HG02870 (cell line): Measurements from ENCODE around the gene ITGAV.
A peak's percentile ranks its signal among the peaks of the same experiment; 100 is the strongest.
"Not testable (repeated sequence)": the region's sequence is repeated elsewhere in the genome, so short reads cannot be mapped to it uniquely, and the experiment has no call there.

Experiments used
- ATAC-seq: cut with Tn5 transposase; IDR thresholded peaks from one replicate; pipeline ENCODE4 v1.9.1; 2021; ENCODE audit warnings: mild to moderate bottlenecking, moderate library complexity; ENCODE audit not compliant: unreplicated experiment

Gene ITGAV

GRCh38 chr2:186589612-186590349, at the start of gene ITGAV:
TSS of gene ITGAV (plus strand) at chr2:186590056. CDS start at chr2:186590339, 283 bp downstream.
- peak; percentile 97 for ATAC-seq

- ATAC-seq: no peak
Measured at GRCh38 chr2:186540941-186541340, 48.9 kb upstream of the ITGAV start.

- ATAC-seq: no peak
Measured at GRCh38 chr2:186542002-186542401, 47.9 kb upstream of the ITGAV start.

DNA sequence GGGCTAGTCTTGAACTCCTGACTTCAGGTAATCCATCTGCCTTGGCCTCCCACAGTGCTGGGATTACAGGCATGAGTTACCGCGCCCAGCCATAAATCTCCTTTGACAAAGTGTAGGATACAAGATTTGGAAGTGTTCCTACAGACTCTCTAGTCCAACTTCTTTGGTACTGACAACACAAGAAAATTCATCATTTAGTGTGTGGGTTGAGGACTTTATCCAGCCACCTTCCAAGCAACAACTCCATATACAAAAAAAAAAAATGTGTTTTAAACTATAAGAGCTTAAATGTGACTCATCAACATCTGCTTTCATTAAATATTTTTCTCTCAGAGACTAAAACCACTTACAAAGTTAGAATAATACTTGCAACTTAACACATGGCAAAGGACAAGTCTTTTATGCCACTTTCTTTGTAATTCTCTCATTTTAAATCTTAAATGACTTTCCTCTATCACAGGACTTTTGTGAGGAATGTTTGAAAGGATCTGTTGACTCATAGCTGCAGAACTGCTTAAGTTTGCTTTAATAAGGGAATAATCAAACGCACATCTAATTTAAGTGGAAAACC, 46.2 kb upstream of the ITGAV start:
- ATAC-seq: no peak

GRCh38 chr2:186544255-186544675, 45.6 kb upstream of the ITGAV start:
- no peak for ATAC-seq

- no peak for ATAC-seq
Measured at GRCh38 chr2:186546846-186547245, 43.0 kb upstream of the ITGAV start.

- ATAC-seq: no peak
Measured at GRCh38 chr2:186551323-186552050, 38.4 kb upstream of the ITGAV start.

GRCh38 chr2:186554429-186554828, 35.4 kb upstream of the ITGAV start:
- ATAC-seq: no peak

DNA sequence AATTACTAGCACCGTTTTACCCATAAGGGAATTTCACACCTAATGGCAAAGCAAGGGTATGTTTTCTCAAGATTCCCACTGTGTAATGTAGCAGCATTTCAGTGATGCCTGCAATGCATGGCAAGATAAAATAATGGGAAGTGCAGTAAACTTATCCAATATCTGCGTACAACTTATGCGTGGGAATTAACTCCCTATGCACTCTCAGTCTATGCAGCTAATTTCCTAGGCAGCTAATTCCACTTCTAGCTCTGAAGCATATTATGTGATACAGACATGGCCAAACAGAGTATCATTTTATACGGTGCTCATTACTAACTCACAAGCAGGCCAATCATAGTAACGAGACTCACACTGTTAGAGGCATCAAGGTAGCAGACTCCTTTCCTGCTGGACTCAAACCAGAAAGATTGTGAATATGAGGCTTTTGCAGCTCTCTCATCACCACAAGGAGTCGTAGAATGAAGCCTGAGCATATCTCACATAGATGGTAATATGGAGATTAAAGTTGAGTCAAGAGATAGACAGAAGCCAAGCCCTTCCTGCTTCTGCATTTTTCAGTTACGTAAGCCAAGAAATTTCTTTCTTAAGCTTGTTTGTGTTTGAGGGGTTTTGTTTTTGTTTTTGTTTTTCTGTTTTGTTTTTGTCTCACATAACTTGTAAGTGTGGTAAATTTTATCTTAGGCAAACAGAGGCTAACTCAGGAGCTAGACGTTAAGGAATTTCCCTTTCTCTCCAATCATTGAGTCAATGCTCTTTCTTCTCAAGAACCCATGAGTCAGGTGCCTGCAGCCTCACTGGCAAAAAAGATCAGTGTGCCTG, 34.8 kb upstream of the ITGAV start:
- no peak for ATAC-seq

DNA sequence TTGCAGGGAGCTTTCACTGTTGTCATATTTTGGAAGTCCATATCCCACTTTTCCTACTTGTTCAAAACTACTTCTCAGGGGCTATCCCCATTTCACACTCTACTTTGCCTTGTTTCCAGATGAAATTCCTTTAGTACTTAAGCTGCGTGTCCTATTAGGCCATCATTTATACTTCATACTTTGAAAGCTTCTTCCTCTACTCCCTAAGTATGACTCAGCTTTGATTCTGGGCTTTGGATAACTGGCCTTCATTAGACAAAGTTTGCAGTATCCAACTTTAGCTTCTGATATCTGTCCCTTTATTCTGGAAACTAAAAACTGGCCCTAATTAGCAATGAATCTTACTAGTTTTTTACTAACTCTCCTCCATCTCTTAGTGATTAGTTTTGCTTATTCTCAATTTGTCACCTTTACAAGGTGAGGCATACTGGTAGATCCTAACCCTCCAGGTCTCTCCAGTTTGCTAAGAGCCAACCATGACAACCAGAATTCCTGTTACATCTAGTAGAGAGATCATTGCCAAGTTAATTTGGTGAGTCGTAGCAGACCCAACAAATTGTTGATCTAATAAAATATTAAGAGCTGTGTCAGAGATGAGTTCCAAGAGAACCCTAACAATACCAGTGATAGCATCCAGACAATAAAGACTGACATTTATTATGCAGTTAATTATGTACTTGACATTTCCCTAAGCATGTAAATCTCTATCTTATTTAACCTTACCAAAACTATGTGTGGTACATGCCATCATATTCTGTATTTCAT, 31.2 kb upstream of the ITGAV start:
- ATAC-seq: no peak

- peak; percentile 66 for ATAC-seq
Measured at GRCh38 chr2:186559370-186559769, 30.5 kb upstream of the ITGAV start.

DNA sequence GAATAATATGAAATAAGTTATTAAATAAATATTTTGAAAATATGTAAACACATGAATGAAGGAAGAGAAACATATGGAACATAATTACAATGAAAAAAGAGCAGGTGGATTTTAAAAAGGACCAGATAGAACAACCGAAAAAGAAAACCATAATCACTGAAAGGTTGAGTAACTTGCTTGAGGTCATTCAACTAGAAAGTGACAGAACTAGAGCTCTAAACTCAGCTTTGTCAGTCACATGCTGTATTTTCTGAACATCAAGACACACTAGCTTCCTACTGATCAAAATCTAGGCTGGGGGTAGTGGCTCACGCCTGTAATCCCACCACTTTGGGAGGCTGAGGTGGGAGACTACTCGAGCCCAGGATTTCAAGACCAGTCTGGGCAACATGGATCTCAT, 30.0 kb upstream of the ITGAV start:
- peak; percentile 96 for ATAC-seq

DNA sequence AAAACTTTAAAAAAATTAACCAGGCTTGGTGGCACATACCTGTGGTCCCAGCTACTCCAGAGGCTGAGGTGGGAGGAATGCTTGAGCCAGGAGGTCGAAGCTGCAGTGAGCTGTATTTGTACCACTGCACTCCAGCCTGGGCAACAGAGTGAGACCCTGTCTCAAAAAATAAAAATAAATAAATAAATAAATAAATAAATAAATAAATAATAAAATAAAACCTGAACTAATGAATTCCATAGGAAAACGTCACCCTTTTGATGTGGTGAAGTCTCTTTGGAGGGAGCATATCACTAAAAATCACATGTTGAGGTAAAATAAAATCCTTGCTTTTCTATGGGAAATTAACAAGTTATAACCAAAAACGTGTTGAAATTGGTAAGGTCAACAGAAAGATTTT, 29.6 kb upstream of the ITGAV start:
- peak; percentile 8 for ATAC-seq

DNA sequence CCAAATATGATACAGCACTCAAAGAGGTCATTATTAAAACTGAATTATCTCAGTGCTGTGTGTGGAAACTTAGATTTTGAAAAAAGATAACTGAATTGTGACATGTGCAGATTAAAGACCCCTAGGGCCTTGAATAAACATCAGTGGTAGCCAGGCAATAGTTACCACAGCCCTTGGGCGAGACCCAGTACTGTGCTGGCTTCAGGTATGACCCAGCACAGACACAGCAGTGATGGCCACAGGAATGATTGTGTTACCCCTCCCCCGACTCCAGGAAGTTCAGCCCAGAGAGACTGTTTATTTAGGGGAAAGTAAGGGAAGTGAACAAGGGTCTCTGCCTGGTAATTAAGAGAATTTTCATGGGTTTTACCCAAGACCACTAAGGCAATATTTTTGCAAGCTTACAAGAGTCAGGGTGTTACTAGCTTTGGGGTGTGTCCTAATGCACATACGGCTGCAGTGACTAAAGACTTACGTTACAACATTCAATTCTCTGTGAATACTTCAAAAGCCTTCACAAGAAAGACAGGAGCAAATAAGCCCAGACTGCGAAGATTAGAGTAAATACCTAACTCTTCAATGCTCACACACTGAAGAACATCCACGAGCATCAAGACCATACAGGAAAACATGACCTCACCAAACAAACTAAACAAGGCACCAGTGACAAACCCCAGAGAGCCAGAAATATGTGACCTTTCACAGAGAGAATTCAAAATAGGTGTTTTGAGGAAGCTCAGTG, 28.2 kb upstream of the ITGAV start:
- ATAC-seq: no peak

- ATAC-seq: no peak
Measured at GRCh38 chr2:186562209-186562578, 27.7 kb upstream of the ITGAV start.

GRCh38 chr2:186568600-186568999, 21.3 kb upstream of the ITGAV start:
- not testable (repeated sequence) for ATAC-seq

DNA sequence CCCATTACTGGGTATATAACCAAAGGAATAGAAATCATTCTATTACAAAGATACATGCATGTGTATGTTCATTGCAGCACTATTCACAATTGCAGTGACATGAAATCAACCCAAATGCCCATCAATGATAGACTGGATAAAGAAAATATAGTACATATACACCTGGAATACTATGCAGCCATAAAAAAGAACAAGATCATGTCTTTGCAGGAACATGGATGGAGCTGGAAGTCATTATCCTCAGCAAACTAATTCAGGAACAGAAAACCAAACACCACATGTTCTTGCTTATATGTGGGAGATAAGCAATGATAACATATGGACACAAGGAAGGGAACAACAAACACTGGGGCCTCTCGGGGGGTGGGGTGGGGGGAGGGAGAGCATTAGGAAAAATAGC, 20.7 kb upstream of the ITGAV start:
- ATAC-seq: not testable (repeated sequence)

- ATAC-seq: no peak
Measured at GRCh38 chr2:186569897-186570296, 20.0 kb upstream of the ITGAV start.

- ATAC-seq: no peak
Measured at GRCh38 chr2:186570604-186571003, 19.3 kb upstream of the ITGAV start.

DNA sequence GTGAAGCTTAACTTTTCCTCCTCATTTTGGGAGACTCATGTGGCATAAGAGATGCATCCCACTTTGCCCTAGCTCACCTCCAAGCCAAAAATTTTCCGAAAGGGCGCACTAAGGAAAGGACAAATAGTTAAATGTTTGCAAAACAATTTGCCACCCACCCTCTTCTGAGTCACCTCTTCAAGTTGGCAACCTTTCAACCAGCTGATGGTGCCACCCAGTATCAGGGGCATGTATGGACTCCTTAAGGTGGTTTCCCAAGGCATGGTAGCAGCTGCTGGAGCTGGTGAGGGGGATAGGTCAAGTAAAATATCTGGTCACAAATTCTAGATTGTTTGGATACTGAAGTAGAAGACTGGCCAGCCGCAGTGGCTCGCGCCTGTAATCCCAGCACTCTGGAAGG, 17.2 kb upstream of the ITGAV start:
- ATAC-seq: no peak
